B cell (primary cell): ENCODE results near the gene IYD. TPM values are rescaled to one million over a fixed set of nuclear protein-coding genes. Genes with fewer than 3 reads are reported as not detected.
"Not testable (repeated sequence)": the region's sequence is repeated elsewhere in the genome, so short reads cannot be mapped to it uniquely, and the experiment has no call there.

ENCODE experiments used
- ATAC-seq: fragments of 200-7000 bp; cut with Tn5 transposase; one replicate; pipeline ENCODE4 v1.10.0; 2021; ENCODE audit warnings: low read depth, mild to moderate bottlenecking, moderate number of reproducible peaks, moderate library complexity
- CTCF ChIA-PET: fragments of 350-600 bp; sonication (Branson Sonifier 250); formaldehyde crosslinking; loops from one replicate; lab custom pipeline; 2021; ENCODE audit warnings: antibody characterized with exemption, inconsistent platforms; lab: Charles Lee
- POLR2A ChIA-PET: fragments of 350-600 bp; sonication (Branson Sonifier 250); formaldehyde crosslinking; loops from one replicate; lab custom pipeline; 2021; ENCODE audit warnings: antibody characterized with exemption; lab: Charles Lee
- DNase-seq: peaks from one replicate; pipeline ENCODE4 v3.0.0; 2013
- H2AFZ ChIP-seq: 2 replicates; pipeline ENCODE4 v1.6.1; 2012; ENCODE audit warnings: mild to moderate bottlenecking, low read depth, low read length; ENCODE audit not compliant: insufficient read depth, poor library complexity, severe bottlenecking
- H3K27ac ChIP-seq, 2 donors: 1 replicate in 1 of 2; 2 replicates in 1 of 2; pipeline ENCODE4 v1.5.1; 2012 to 2013; ENCODE audit warnings: low read length in 2 of 2, mild to moderate bottlenecking in 2 of 2, moderate library complexity in 1 of 2
- H3K27me3 ChIP-seq, 4 experiments: fragments of 200-600 bp in 1 of 4; sonication (generic) in 1 of 4; replicated peaks in 1 of 4; 1 replicate in 2 of 4; 2 replicates in 2 of 4; pipeline versions ENCODE4 v1.6.1 to v1.7.0; 2013 to 2016; ENCODE audit warnings: low read length in 3 of 4, mild to moderate bottlenecking in 2 of 4, mixed read lengths in 1 of 4, moderate library complexity in 1 of 4; ENCODE audit not compliant: insufficient read depth in 4 of 4, control insufficient read depth in 3 of 4; ENCODE audit errors: control extremely low read depth in 1 of 4
- H3K36me3 ChIP-seq, 2 experiments: replicated peaks in 1 of 2; 1 replicate in 1 of 2; 2 replicates in 1 of 2; pipeline versions ENCODE4 v1.6.1 to v1.7.1; 2013; ENCODE audit warnings: low read length in 1 of 2; ENCODE audit not compliant: insufficient read depth in 2 of 2, control insufficient read depth in 1 of 2; ENCODE audit errors: control extremely low read depth in 1 of 2, extremely low read depth in 1 of 2
- H3K4me1 ChIP-seq, 2 donors: fragments of 200-600 bp in 1 of 2; sonication (generic) in 1 of 2; 1 replicate in 1 of 2; 2 replicates in 1 of 2; pipeline versions ENCODE4 v1.5.1 to v1.6.1; 2013 to 2017; ENCODE audit warnings: low read length in 2 of 2; ENCODE audit not compliant: control insufficient read depth in 2 of 2, insufficient read depth in 2 of 2
- H3K4me2 ChIP-seq: replicated peaks from 2 replicates; pipeline ENCODE3; 2012; ENCODE audit warnings: mild to moderate bottlenecking, low read depth, low read length; ENCODE audit not compliant: poor library complexity, severe bottlenecking
- H3K4me3 ChIP-seq, 5 experiments: fragments of 200-600 bp in 1 of 5; sonication (generic) in 1 of 5; 1 replicate in 3 of 5; 2 replicates in 2 of 5; pipeline versions ENCODE4 v1.5.1 to v1.7.0; 2011 to 2016; ENCODE audit warnings: low read length in 4 of 5, mild to moderate bottlenecking in 4 of 5, low read depth in 2 of 5, control low read depth in 1 of 5, moderate library complexity in 1 of 5; ENCODE audit not compliant: insufficient read depth in 1 of 5; ENCODE audit errors: control extremely low read depth in 1 of 5, extremely low read depth in 1 of 5
- H3K79me2 ChIP-seq: fragments of 200-600 bp; sonication (generic); one replicate; pipeline ENCODE4 v1.6.0; 2016; ENCODE audit warnings: low read length; ENCODE audit not compliant: control insufficient read depth, insufficient read depth
- H3K9ac ChIP-seq: fragments of 200-600 bp; sonication (generic); 2 replicates; pipeline ENCODE4 v1.6.1; 2017; ENCODE audit warnings: mild to moderate bottlenecking, low read length, moderate library complexity
- H3K9me3 ChIP-seq, 3 donors: one replicate each; pipeline versions ENCODE4 v1.6.1 to v1.7.1; 2013; ENCODE audit warnings: low read length in 2 of 3; ENCODE audit not compliant: control insufficient read depth in 2 of 3, insufficient read depth in 1 of 3; ENCODE audit errors: control extremely low read depth in 1 of 3
- H4K20me1 ChIP-seq: 2 replicates; pipeline ENCODE4 v1.6.0; 2012; ENCODE audit warnings: mild to moderate bottlenecking, low read length; ENCODE audit not compliant: insufficient read depth, control insufficient read depth, poor library complexity, severe bottlenecking
- H3K27ac Mint-ChIP-seq: one replicate; pipeline ENCODE4 v1.8.0; 2021; ENCODE audit warnings: mixed read lengths
- H3K27me3 Mint-ChIP-seq: one replicate; pipeline ENCODE4 v1.8.0; 2021; ENCODE audit warnings: mixed read lengths
- H3K4me1 Mint-ChIP-seq: one replicate; pipeline ENCODE4 v1.8.0; 2021; ENCODE audit warnings: mixed read lengths
- H3K4me3 Mint-ChIP-seq: one replicate; pipeline ENCODE4 v1.8.0; 2021; ENCODE audit warnings: mixed read lengths
- H3K9me3 Mint-ChIP-seq: one replicate; pipeline ENCODE4 v1.8.0; 2022; ENCODE audit warnings: mixed read lengths; ENCODE audit not compliant: insufficient read depth
- EZH2 ChIP-seq: IDR thresholded peaks from 2 replicates; pipeline ENCODE4 v1.6.1; 2012; ENCODE audit warnings: borderline replicate concordance, low read depth, mild to moderate bottlenecking, moderate library complexity, low read length; ENCODE audit not compliant: insufficient read depth, poor library complexity, severe bottlenecking
- WGBS: methylation state at CpG from one replicate; pipeline ENCODE4 v1.1.5; 2013; ENCODE audit warnings: missing lambda C conversion rate; ENCODE audit not compliant: insufficient coverage; 5-methylcytosine and 5-hydroxymethylcytosine counted together
- intact Hi-C: fragments of 100-400 bp; cut with micrococcal nuclease; formaldehyde crosslinking; loops from one replicate; pipeline ENCODE4 v1.10.0; 2022
- polyA plus RNA-seq: library from polyadenylated mRNA; depleted of rRNA; stranded (reverse); fragments of >200 nt; gene quantifications from 2 replicates; pipeline ENCODE4 v1.2.3, GENCODE V29; 2012
- total RNA-seq, 2 donors: library from RNA; stranded (reverse); fragments of 120-200 nt in 1 of 2; gene quantifications; 1 replicate in 1 of 2; 2 replicates in 1 of 2; pipeline versions ENCODE4 v1.2.3 to v1.2.4, GENCODE V29; 2013 to 2022
- TF ChIP-seq, protein P1 (sequence below): fragments of 200-600 bp; IDR thresholded peaks from one replicate; pipeline ENCODE4 v1.8.0; 2022; ENCODE audit warnings: antibody characterized with exemption, mild to moderate bottlenecking

The IYD gene
- total and polyA plus RNA-seq, 2 donors (not counting 1 experiment from before 2014, with no cell fraction given) = not detected

DNA sequence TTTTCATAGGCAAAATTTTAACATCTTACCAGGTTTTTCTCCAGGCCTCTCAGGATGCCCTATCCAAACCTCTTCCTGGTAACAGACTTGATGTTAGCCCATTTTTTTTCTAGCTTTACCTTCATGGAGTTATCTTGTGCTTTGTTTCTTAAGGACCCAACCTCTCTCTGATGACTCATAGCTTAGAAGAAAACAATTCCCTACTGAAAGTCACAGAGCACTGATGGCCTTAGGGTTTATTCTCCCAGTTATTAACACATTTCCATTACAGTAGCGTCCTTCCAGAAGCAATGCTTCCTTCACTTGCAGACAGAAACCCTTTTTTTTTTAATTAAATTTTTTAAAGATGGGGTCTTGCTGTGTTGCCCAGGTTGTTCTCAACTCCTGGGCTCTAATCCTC lies 79.4 kb downstream of the IYD start:
- intact Hi-C loops = no loop called here
- whole genome bisulfite sequencing = no CpG with 5 or more reads among the region's 1 CpG
- Histone ChIP-seq H3K4me2 (no peak overlapping the region), H3K27ac (no peak overlapping the region), H3K4me1 (no peaks in the 10 kb centered on the region), H3K9ac (no peak overlapping the region), H3K27me3 (no peaks in the 10 kb centered on the region), H3K36me3 (no peaks in the 10 kb centered on the region), H4K20me1 (no peaks in the 10 kb centered on the region), H3K79me2 (no peaks in the 10 kb centered on the region), H3K4me3 (no peak overlapping the region), H3K9me3 (no peaks in the 10 kb centered on the region), H2AFZ (no peak overlapping the region)
- no peak for TF ChIP-seq EZH2
- TF ChIP-seq, protein P1, sequence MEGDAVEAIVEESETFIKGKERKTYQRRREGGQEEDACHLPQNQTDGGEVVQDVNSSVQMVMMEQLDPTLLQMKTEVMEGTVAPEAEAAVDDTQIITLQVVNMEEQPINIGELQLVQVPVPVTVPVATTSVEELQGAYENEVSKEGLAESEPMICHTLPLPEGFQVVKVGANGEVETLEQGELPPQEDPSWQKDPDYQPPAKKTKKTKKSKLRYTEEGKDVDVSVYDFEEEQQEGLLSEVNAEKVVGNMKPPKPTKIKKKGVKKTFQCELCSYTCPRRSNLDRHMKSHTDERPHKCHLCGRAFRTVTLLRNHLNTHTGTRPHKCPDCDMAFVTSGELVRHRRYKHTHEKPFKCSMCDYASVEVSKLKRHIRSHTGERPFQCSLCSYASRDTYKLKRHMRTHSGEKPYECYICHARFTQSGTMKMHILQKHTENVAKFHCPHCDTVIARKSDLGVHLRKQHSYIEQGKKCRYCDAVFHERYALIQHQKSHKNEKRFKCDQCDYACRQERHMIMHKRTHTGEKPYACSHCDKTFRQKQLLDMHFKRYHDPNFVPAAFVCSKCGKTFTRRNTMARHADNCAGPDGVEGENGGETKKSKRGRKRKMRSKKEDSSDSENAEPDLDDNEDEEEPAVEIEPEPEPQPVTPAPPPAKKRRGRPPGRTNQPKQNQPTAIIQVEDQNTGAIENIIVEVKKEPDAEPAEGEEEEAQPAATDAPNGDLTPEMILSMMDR = no peak
- DNase-seq = no peak
- Mint-ChIP-seq H3K4me3 (no peak overlapping the region), H3K27ac (no peak overlapping the region), H3K9me3 (no peaks in the 10 kb centered on the region), H3K4me1 (no peaks in the 10 kb centered on the region), H3K27me3 (peaks cover 3% of the 10 kb centered on the region)
- POLR2A ChIA-PET = no interaction called here
- no peak for ATAC-seq
- CTCF ChIA-PET = interaction anchor here (0.7 to 1.1 kb wide), 2 partner anchors 28 to 30 kb away, joined by 3 to 4 read pairs; no protein-coding TSS in a partner anchor

DNA sequence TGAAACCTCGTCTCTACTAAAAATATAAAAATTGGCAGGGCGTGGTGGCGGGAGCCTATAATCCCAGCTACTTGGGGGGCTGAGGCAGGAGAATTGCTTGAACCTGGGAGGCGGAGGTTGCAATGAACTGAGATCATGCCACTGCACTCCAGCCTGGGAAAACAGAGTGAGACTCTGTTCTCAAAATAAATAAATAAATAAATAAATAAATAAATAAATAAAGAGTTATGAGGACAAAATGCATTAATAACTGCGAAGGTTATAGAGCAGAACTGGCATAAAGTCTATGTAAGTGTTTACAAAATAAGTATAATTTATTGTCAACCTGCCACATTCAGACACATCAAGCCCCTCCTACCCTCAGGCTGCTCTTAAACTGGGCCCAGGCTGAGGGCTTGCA lies 80.2 kb downstream of the IYD start:
- H4K20me1 ChIP-seq, H3K27me3 ChIP-seq, H3K4me1 ChIP-seq, H3K4me1 Mint-ChIP-seq, H3K79me2 ChIP-seq, H2AFZ ChIP-seq, H3K27me3 Mint-ChIP-seq, DNase-seq, H3K9me3 ChIP-seq, intact Hi-C loops, H3K9ac ChIP-seq, ATAC-seq, H3K4me3 Mint-ChIP-seq, H3K4me2 ChIP-seq, H3K27ac Mint-ChIP-seq, H3K4me3 ChIP-seq, H3K36me3 ChIP-seq, POLR2A ChIA-PET, H3K9me3 Mint-ChIP-seq, H3K27ac ChIP-seq: not testable (repeated sequence)
- no CpG with 5 or more reads among the region's 5 CpGs for WGBS
- CTCF ChIA-PET = interaction anchor here (1.1 kb wide), 1 partner anchor 31 kb away, joined by 4 read pairs; no protein-coding TSS in a partner anchor
